Neuronal stem cell (in vitro differentiated cells): ENCODE data around the gene LRP1B.

Source experiments
- DNase-seq: peaks from one replicate; pipeline ENCODE4 v3.0.0-alpha.2; 2013; ENCODE audit warnings: low spot score
- H2AFZ ChIP-seq: one replicate; pipeline ENCODE4 v1.6.1; 2013; ENCODE audit warnings: mild to moderate bottlenecking, low read length, inconsistent platforms
- H2AK5ac ChIP-seq: 2 replicates; pipeline ENCODE4 v1.6.1; 2013; ENCODE audit warnings: low read depth, mild to moderate bottlenecking, inconsistent platforms, low read length, moderate library complexity, mixed read lengths
- H2BK120ac ChIP-seq: 2 replicates; pipeline ENCODE4 v1.6.1; 2013; ENCODE audit warnings: low read depth, mild to moderate bottlenecking, inconsistent platforms, low read length, moderate library complexity, mixed read lengths
- H2BK12ac ChIP-seq: one replicate; pipeline ENCODE4 v1.6.1; 2013; ENCODE audit warnings: low read length, inconsistent platforms
- H2BK15ac ChIP-seq: 2 replicates; pipeline ENCODE4 v1.6.1; 2013; ENCODE audit warnings: mild to moderate bottlenecking, low read length, inconsistent platforms, mixed read lengths
- H2BK5ac ChIP-seq: one replicate; pipeline ENCODE4 v1.6.1; 2013; ENCODE audit warnings: inconsistent platforms, mild to moderate bottlenecking, low read length, moderate library complexity
- H3K14ac ChIP-seq: one replicate; pipeline ENCODE4 v1.6.1; 2013; ENCODE audit warnings: low read length, inconsistent platforms
- H3K18ac ChIP-seq: 2 replicates; pipeline ENCODE4 v1.6.1; 2013; ENCODE audit warnings: low read length, inconsistent platforms
- H3K23ac ChIP-seq: 2 replicates; pipeline ENCODE4 v1.6.1; 2013; ENCODE audit warnings: low read depth, mild to moderate bottlenecking, mixed read lengths, low read length, inconsistent platforms; ENCODE audit not compliant: poor library complexity
- H3K27ac ChIP-seq: replicated peaks from 3 replicates; pipeline ENCODE4 v1.5.1; 2013; ENCODE audit warnings: low read length, inconsistent platforms
- H3K27me3 ChIP-seq, 3 experiments: 2 replicates each; pipeline ENCODE4 v1.6.1; 2013; ENCODE audit warnings: low read length in 3 of 3, mild to moderate bottlenecking in 2 of 3, inconsistent platforms in 1 of 3, low read depth in 1 of 3, mixed read lengths in 1 of 3, moderate library complexity in 1 of 3; ENCODE audit not compliant: control insufficient read depth in 3 of 3, insufficient read depth in 3 of 3
- H3K36me3 ChIP-seq, 2 donors: replicated peaks in 1 of 2; 2 replicates each; pipeline ENCODE4 v1.6.1; 2013; ENCODE audit warnings: low read length in 2 of 2; ENCODE audit not compliant: control insufficient read depth in 2 of 2, insufficient read depth in 2 of 2
- H3K4ac ChIP-seq: 2 replicates; pipeline ENCODE4 v1.6.1; 2013; ENCODE audit warnings: inconsistent platforms, mild to moderate bottlenecking, low read length, moderate library complexity
- H3K4me1 ChIP-seq, 2 donors: 1 replicate in 1 of 2; 2 replicates in 1 of 2; pipeline ENCODE4 v1.6.1; 2013; ENCODE audit warnings: low read length in 2 of 2, low read depth in 1 of 2; ENCODE audit not compliant: control insufficient read depth in 2 of 2, insufficient read depth in 1 of 2
- H3K4me2 ChIP-seq: one replicate; pipeline ENCODE4 v1.6.1; 2013; ENCODE audit warnings: mild to moderate bottlenecking, low read length, inconsistent platforms; ENCODE audit not compliant: insufficient read depth, poor library complexity, severe bottlenecking
- H3K4me3 ChIP-seq, 2 donors: 2 replicates each; pipeline ENCODE4 v1.5.1; 2013; ENCODE audit warnings: low read length in 2 of 2, mild to moderate bottlenecking in 2 of 2, inconsistent platforms in 1 of 2, moderate library complexity in 1 of 2
- H3K79me1 ChIP-seq: one replicate; pipeline ENCODE4 v1.6.1; 2013; ENCODE audit warnings: low read depth, mild to moderate bottlenecking, inconsistent platforms, low read length, moderate library complexity
- H3K9ac ChIP-seq: one replicate; pipeline ENCODE4 v1.6.1; 2013; ENCODE audit warnings: mild to moderate bottlenecking, low read depth, low read length, inconsistent platforms; ENCODE audit not compliant: poor library complexity
- H3K9me3 ChIP-seq, 2 donors: replicated peaks in 1 of 2; 2 replicates each; pipeline versions ENCODE3 to v1.6.1; 2013; ENCODE audit warnings: low read length in 2 of 2, mild to moderate bottlenecking in 2 of 2, inconsistent platforms in 1 of 2, low read depth in 1 of 2, mixed read lengths in 1 of 2, moderate library complexity in 1 of 2; ENCODE audit not compliant: control insufficient read depth in 2 of 2, insufficient read depth in 1 of 2
- H4K8ac ChIP-seq: one replicate; pipeline ENCODE4 v1.6.1; 2013; ENCODE audit warnings: low read depth, mild to moderate bottlenecking, inconsistent platforms, low read length, moderate library complexity
- H4K91ac ChIP-seq: one replicate; pipeline ENCODE4 v1.6.1; 2013; ENCODE audit warnings: low read length, low read depth, mild to moderate bottlenecking, inconsistent platforms; ENCODE audit not compliant: poor library complexity
- WGBS, 2 donors: extraction: QIAGEN DNeasy Blood & Tissue Kit; methylation state at CpG; one replicate each; pipeline ENCODE4 v1.1.7; 2013; ENCODE audit warnings: missing lambda C conversion rate in 2 of 2, mixed read lengths in 1 of 2; ENCODE audit not compliant: insufficient read length in 2 of 2, insufficient replicate concordance in 1 of 2; ENCODE audit errors: extremely low coverage in 2 of 2; 5-methylcytosine and 5-hydroxymethylcytosine counted together

Gene LRP1B

GRCh38 chr2:140242889-140243288 is 1887.9 kb downstream of the LRP1B start:
- Histone ChIP-seq H2BK15ac (no peak overlapping the region), H3K18ac (no peak overlapping the region), H3K36me3 (no peaks in the 10 kb centered on the region), H3K4me1 (no peaks in the 10 kb centered on the region), H3K9ac (no peak overlapping the region), H3K79me1 (no peaks in the 10 kb centered on the region), H4K91ac (no peak overlapping the region), H2AFZ (no peak overlapping the region), H3K27me3 (no peaks in the 10 kb centered on the region), H3K14ac (no peak overlapping the region), H3K4ac (no peak overlapping the region), H2AK5ac (no peak overlapping the region), H3K9me3 (no peaks in the 10 kb centered on the region), H2BK12ac (no peak overlapping the region), H3K4me3 (no peak overlapping the region), H3K23ac (no peak overlapping the region), H3K27ac (no peak overlapping the region), H2BK120ac (no peak overlapping the region), H2BK5ac (no peak overlapping the region), H4K8ac (no peak overlapping the region), H3K4me2 (no peak overlapping the region)
- WGBS, 2 donors, result no CpG with 5 or more reads among the region's 1 CpG
- no peak for DNase-seq

GRCh38 chr2:140234116-140234515 is 1896.7 kb downstream of the LRP1B start:
- H3K27me3 ChIP-seq, result no peaks in the 10 kb centered on the region
- WGBS, 2 donors, result no CpG with 5 or more reads among the region's 3 CpGs
- H3K23ac ChIP-seq, result no peak overlapping the region
- H3K9ac ChIP-seq, result no peak overlapping the region
- no peak overlapping the region for H3K4me2 ChIP-seq
- no peak overlapping the region for H3K14ac ChIP-seq
- H3K18ac ChIP-seq, result no peak overlapping the region
- no peak overlapping the region for H2BK120ac ChIP-seq
- no peak overlapping the region for H4K91ac ChIP-seq
- no peak overlapping the region for H2AK5ac ChIP-seq
- H3K36me3 ChIP-seq, result no peaks in the 10 kb centered on the region
- H2BK15ac ChIP-seq, result no peak overlapping the region
- H3K79me1 ChIP-seq, result no peaks in the 10 kb centered on the region
- H3K4me3 ChIP-seq, result no peak overlapping the region
- H2BK12ac ChIP-seq, result no peak overlapping the region
- no peaks in the 10 kb centered on the region for H3K4me1 ChIP-seq
- DNase-seq, result no peak
- H2BK5ac ChIP-seq, result no peak overlapping the region
- no peaks in the 10 kb centered on the region for H3K9me3 ChIP-seq
- no peak overlapping the region for H2AFZ ChIP-seq
- H3K4ac ChIP-seq, result no peak overlapping the region
- H3K27ac ChIP-seq, result no peak overlapping the region
- no peak overlapping the region for H4K8ac ChIP-seq

- H3K79me1 ChIP-seq, result no peaks in the 10 kb centered on the region
- H3K4ac ChIP-seq, result no peak overlapping the region
- DNase-seq, result no peak
- no peaks in the 10 kb centered on the region for H3K36me3 ChIP-seq
- no peak overlapping the region for H3K14ac ChIP-seq
- H3K23ac ChIP-seq, result no peak overlapping the region
- no peak overlapping the region for H3K18ac ChIP-seq
- H2AFZ ChIP-seq, result no peak overlapping the region
- no peaks in the 10 kb centered on the region for H3K9me3 ChIP-seq
- WGBS, 2 donors, result no CpG with 5 or more reads among the region's 2 CpGs
- no peak overlapping the region for H2AK5ac ChIP-seq
- no peak overlapping the region for H2BK15ac ChIP-seq
- no peak overlapping the region for H3K4me3 ChIP-seq
- H2BK12ac ChIP-seq, result no peak overlapping the region
- no peak overlapping the region for H4K8ac ChIP-seq
- no peak overlapping the region for H2BK5ac ChIP-seq
- no peak overlapping the region for H3K4me2 ChIP-seq
- H2BK120ac ChIP-seq, result no peak overlapping the region
- H3K27ac ChIP-seq, result no peak overlapping the region
- no peaks in the 10 kb centered on the region for H3K27me3 ChIP-seq
- no peak overlapping the region for H4K91ac ChIP-seq
- no peak overlapping the region for H3K9ac ChIP-seq
- peaks cover 0 to 2% of the 10 kb centered on the region in 2 donors for H3K4me1 ChIP-seq
These were observed 1919.9 kb downstream of the LRP1B start for GRCh38 chr2:140210963-140211362.

DNA sequence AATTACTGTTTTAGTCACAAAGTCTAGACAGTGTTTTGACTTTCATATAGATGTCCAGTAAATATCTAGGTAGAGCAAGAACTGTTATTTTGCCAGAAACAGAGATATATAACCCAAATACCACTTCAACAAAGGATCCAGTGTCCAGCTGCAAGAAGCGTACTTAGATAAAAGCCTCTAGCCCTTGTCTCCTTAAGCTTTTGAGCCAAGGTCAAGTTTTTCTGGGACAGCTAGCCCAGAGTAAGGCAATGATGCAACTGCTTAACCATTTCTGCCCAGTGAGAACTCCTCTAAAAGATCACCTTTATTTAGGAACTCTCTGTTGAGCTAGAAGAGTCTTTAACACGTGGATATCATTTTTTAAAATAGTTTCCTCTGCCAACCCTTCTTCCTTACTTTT is 1925.7 kb downstream of the LRP1B start:
- no peak overlapping the region for H3K23ac ChIP-seq
- H3K18ac ChIP-seq, result no peak overlapping the region
- H3K4me1 ChIP-seq, result no peaks in the 10 kb centered on the region
- WGBS, 2 donors, result no CpG with 5 or more reads among the region's 2 CpGs
- no peaks in the 10 kb centered on the region for H3K9me3 ChIP-seq
- H3K14ac ChIP-seq, result no peak overlapping the region
- H3K27me3 ChIP-seq, result no peaks in the 10 kb centered on the region
- H2AK5ac ChIP-seq, result no peak overlapping the region
- no peak overlapping the region for H2BK12ac ChIP-seq
- no peak overlapping the region for H3K9ac ChIP-seq
- H3K36me3 ChIP-seq, result no peaks in the 10 kb centered on the region
- H2BK5ac ChIP-seq, result no peak overlapping the region
- H4K91ac ChIP-seq, result no peak overlapping the region
- H3K79me1 ChIP-seq, result no peaks in the 10 kb centered on the region
- H3K27ac ChIP-seq, result no peak overlapping the region
- no peak overlapping the region for H4K8ac ChIP-seq
- no peak overlapping the region for H3K4me3 ChIP-seq
- no peak overlapping the region for H3K4ac ChIP-seq
- no peak for DNase-seq
- no peak overlapping the region for H2BK15ac ChIP-seq
- no peak overlapping the region for H2BK120ac ChIP-seq
- H2AFZ ChIP-seq, result no peak overlapping the region
- no peak overlapping the region for H3K4me2 ChIP-seq
